Spleen (tissue), 11 donors: ENCODE data around the gene EPHX1. TPM values are rescaled to one million over a fixed set of nuclear protein-coding genes. Genes with fewer than 3 reads are reported as not detected.

Experiments used
- DNase-seq: peaks from one replicate; pipeline ENCODE4 v3.0.0-alpha.2; 2020
- H3K27ac ChIP-seq, 8 donors: fragments of 200-600 bp; sonication (generic) in 7 of 8; 1 replicate in 4 of 8; 2 replicates in 4 of 8; pipeline versions ENCODE4 v1.5.0 to v1.8.0; 2016 to 2021; ENCODE audit warnings: inconsistent platforms in 4 of 8, mild to moderate bottlenecking in 4 of 8, moderate library complexity in 1 of 8
- H3K27me3 ChIP-seq, 7 donors: fragments of 200-600 bp; sonication (generic) in 6 of 7; replicated peaks in 1 of 7; 1 replicate in 4 of 7; 2 replicates in 3 of 7; pipeline versions ENCODE4 v1.5.0 to v1.8.0; 2016 to 2021; ENCODE audit warnings: inconsistent platforms in 3 of 7, mild to moderate bottlenecking in 1 of 7
- H3K36me3 ChIP-seq, 6 donors: fragments of 200-600 bp; sonication (generic) in 5 of 6; 1 replicate in 4 of 6; 2 replicates in 2 of 6; pipeline versions ENCODE4 v1.5.0 to v1.8.0; 2016 to 2021; ENCODE audit warnings: inconsistent platforms in 2 of 6
- H3K4me1 ChIP-seq, 6 donors: fragments of 200-600 bp; sonication (generic) in 5 of 6; 1 replicate in 3 of 6; 2 replicates in 3 of 6; pipeline versions ENCODE4 v1.5.0 to v1.8.0; 2016 to 2021; ENCODE audit warnings: inconsistent platforms in 3 of 6
- H3K4me3 ChIP-seq, 8 donors: fragments of 200-600 bp; sonication (generic) in 7 of 8; 1 replicate in 4 of 8; 2 replicates in 4 of 8; pipeline versions ENCODE4 v1.5.0 to v1.8.0; 2016 to 2021; ENCODE audit warnings: inconsistent platforms in 4 of 8, mild to moderate bottlenecking in 4 of 8, moderate library complexity in 2 of 8
- H3K9me3 ChIP-seq, 8 donors: fragments of 200-600 bp; sonication (generic) in 7 of 8; 1 replicate in 4 of 8; 2 replicates in 4 of 8; pipeline versions ENCODE4 v1.5.0 to v1.8.0; 2016 to 2021; ENCODE audit warnings: inconsistent platforms in 4 of 8
- CTCF ChIP-seq, 11 experiments: fragments of 200-600 bp in 7 of 11; fragments of 450-650 bp in 4 of 11; sonication (generic) in 4 of 11; IDR thresholded peaks in 8 of 11; conservative IDR thresholded peaks in 3 of 11; 1 replicate in 7 of 11; 2 replicates in 4 of 11; pipeline versions ENCODE4 v1.4.0 to v1.8.0; 2016 to 2021; ENCODE audit warnings: antibody characterized with exemption in 11 of 11, inconsistent platforms in 4 of 11, mild to moderate bottlenecking in 1 of 11
- POLR2A ChIP-seq, 3 donors: fragments of 450-650 bp; IDR thresholded peaks; one replicate each; pipeline ENCODE4 v1.5.1; 2017; ENCODE audit warnings: antibody characterized with exemption in 3 of 3, mild to moderate bottlenecking in 1 of 3
- POLR2AphosphoS5 ChIP-seq, 3 donors: sonication (generic); formaldehyde crosslinking; IDR thresholded peaks; one replicate each; pipeline ENCODE4 v1.5.1; 2017; ENCODE audit warnings: antibody characterized with exemption in 3 of 3
- WGBS, 5 donors: extraction: QIAGEN DNeasy Blood & Tissue Kit in 3 of 5; methylation state at CpG; one replicate each; pipeline versions ENCODE4 v1.1.5 to v1.1.7; 2013 to 2018; 5-methylcytosine and 5-hydroxymethylcytosine counted together
- intact Hi-C: fragments of 100-400 bp; cut with DNase I; formaldehyde crosslinking; loops from one replicate; pipeline ENCODE4 v1.15.0; 2023; ENCODE audit warnings: low total_unique reads
- polyA plus RNA-seq, 3 donors: library from polyadenylated mRNA; stranded (reverse); fragments of 200-250 nt; gene quantifications; one replicate each; pipeline ENCODE4 v1.2.1, GENCODE V29; 2013
- total RNA-seq, 7 donors: library from RNA; depleted of rRNA in 3 of 7; stranded (reverse); fragments of >200 nt in 3 of 7; fragmentation: NEBNext Ultra II Directional in 4 of 7; extraction: Animal tissue kit (Norgen Biotek cat#: 25700) in 4 of 7; gene quantifications; one replicate each; pipeline versions ENCODE4 v1.1.0 to v1.2.1, GENCODE V29; 2016 to 2021
- donor health status: healthy with polysubstance abuse.
- donor health status: DM: no; HTN: no; CAD: no; lungs with moderate emphysema.
- donor health status: DM: no; HTN: no; CAD: no.
- donor health status: Bipolar disorder and iron deficiency.
- donor health status: healthy.
- donor health status: DM: no; HTN: no; CAD: no.
- donor health status: DM: yes; HTN: yes; CAD: no.

EPHX1 gene
- total and polyA plus RNA-seq, 10 donors: 3.9 to 92.8 (median 43.9) TPM

- peaks cover 0 to 11% (median under 1%) of the 10 kb centered on the region in 6 donors for H3K36me3 ChIP-seq
- no peaks in the 10 kb centered on the region for H3K9me3 ChIP-seq
- intact Hi-C loops: no loop called here
- H3K4me3 ChIP-seq: peak overlapping the region; percentile 84 to 98 (median 92)
- H3K27ac ChIP-seq: peak overlapping the region; percentile 85 to 96 (median 90)
- peaks cover 26 to 73% (median 43%) of the 10 kb centered on the region in 6 donors for H3K4me1 ChIP-seq
- peak; percentile 90 for DNase-seq
- peaks cover 0 to 6% (median 0%) of the 10 kb centered on the region in 7 donors for H3K27me3 ChIP-seq
- TF ChIP-seq CTCF (IDR thresholded peaks at IDR 0.05 in 8 of 11, conservative IDR thresholded peaks at IDR 0.05 in 3 of 11): no peak
- TF ChIP-seq POLR2AphosphoS5 (IDR thresholded peaks at IDR 0.05): no peak
- no peak for TF ChIP-seq POLR2A (IDR thresholded peaks at IDR 0.05)
- 5 to 13% (median 7%) methylated on average over 37 to 63 of the region's 63 CpGs for WGBS, 5 donors
These were observed 73.0 kb downstream of the EPHX1 start for GRCh38 chr1:225882694-225883615.

- no peaks in the 10 kb centered on the region for H3K9me3 ChIP-seq
- H3K27ac ChIP-seq: peak overlapping the region in 3 of 8 donors; percentile 90 to 96 (median 92)
- peak overlapping the region in 3 of 8 donors; percentile 86 to 98 (median 93) for H3K4me3 ChIP-seq
- intact Hi-C loops: no loop called here
- peaks cover 24 to 65% (median 36%) of the 10 kb centered on the region in 6 donors for H3K4me1 ChIP-seq
- H3K36me3 ChIP-seq: peaks cover 0 to 7% (median 0%) of the 10 kb centered on the region in 6 donors
- TF ChIP-seq POLR2AphosphoS5 (IDR thresholded peaks at IDR 0.05) (no peak), POLR2A (IDR thresholded peaks at IDR 0.05) (no peak), CTCF (IDR thresholded peaks at IDR 0.05 in 8 of 11, conservative IDR thresholded peaks at IDR 0.05 in 3 of 11) (no peak)
- peaks cover 0 to 6% (median 0%) of the 10 kb centered on the region in 7 donors for H3K27me3 ChIP-seq
- DNase-seq: no peak
- WGBS, 5 donors: 76 to 88% (median 83%) methylated on average over 10 to 11 of the region's 11 CpGs
These were observed 73.8 kb downstream of the EPHX1 start for GRCh38 chr1:225883616-225884265.

GRCh38 chr1:225885336-225885735 lies 75.4 kb downstream of the EPHX1 start:
- Histone ChIP-seq H3K9me3 (no peaks in the 10 kb centered on the region), H3K4me3 (no peak overlapping the region), H3K36me3 (no peaks in the 10 kb centered on the region), H3K27me3 (peaks cover 0 to 6% (median 0%) of the 10 kb centered on the region in 7 donors), H3K27ac (peak overlapping the region in 2 of 8 donors; percentile 21 to 63), H3K4me1 (peaks cover 9 to 49% (median 21%) of the 10 kb centered on the region in 6 donors)
- TF ChIP-seq CTCF (IDR thresholded peaks at IDR 0.05 in 8 of 11, conservative IDR thresholded peaks at IDR 0.05 in 3 of 11): no peak
- no peak for TF ChIP-seq POLR2A (IDR thresholded peaks at IDR 0.05)
- no peak for TF ChIP-seq POLR2AphosphoS5 (IDR thresholded peaks at IDR 0.05)
- WGBS, 5 donors: 58 to 88% (median 69%) methylated on average over 6 of the region's 6 CpGs
- intact Hi-C loops: no loop called here
- no peak for DNase-seq
